ENCODE results near the gene WDFY2.
"Not testable (repeated sequence)": the region's sequence is repeated elsewhere in the genome, so short reads cannot be mapped to it uniquely, and the experiment has no call there.

The WDFY2 gene

DNA sequence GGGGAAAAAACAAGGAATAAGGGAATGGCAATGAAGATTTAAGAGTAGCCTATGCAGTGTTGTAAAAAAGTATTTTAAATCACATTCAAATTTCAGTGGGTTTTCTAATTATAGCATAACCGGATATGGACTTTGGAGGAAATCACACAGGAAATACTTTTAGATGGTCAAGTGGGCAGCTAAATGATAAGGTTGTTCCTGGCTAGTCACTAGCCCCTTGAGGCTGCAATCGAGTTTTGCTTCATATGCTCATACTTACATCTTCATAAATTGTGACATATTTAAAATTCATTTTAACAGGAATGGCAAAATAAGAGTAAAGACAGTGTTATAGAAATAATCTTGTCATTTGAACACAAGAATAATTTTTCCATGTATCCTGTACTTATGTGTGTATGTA, 88.9 kb downstream of the WDFY2 start:
- DNase-seq, result no peak

DNA sequence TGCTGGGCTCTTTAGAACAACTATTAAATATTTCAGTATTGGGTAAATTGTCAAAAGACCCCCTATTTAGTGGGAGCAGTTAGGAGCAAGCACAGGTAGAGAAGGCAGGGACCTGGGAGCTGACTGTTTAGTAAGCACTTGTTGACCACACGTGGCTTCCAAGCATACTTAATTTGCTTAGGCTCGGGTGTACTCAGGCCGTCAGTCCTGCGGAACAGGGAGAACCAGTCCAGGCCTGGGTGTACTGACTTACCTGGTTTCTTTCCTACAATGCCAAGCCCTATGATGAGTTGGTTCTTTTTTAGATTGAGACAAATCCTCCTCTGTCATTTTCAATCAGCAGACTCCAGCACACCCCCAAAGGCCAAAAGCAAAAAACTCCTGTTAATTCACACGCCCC, 90.0 kb downstream of the WDFY2 start:
- DNase-seq, result no peak

DNA sequence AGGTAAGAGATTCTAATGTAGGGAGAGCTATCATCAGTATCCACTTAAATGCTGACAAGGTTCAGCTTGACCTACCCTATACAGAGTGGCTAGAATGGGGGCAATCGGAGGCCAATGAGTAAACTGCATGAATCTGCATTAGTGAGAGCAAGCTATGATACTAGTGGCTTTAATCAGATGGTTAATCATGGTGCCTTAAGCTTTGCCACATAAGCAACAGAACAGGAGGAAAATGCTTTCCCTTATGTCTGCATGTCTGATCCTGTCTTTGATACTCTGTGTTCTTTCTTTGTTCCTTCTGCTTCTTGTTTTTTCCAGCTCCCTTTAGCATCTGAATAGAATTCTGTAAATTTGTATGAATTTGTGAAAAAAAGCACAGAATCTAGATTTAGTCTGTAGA, 91.1 kb downstream of the WDFY2 start:
- DNase-seq, result no peak

DNA sequence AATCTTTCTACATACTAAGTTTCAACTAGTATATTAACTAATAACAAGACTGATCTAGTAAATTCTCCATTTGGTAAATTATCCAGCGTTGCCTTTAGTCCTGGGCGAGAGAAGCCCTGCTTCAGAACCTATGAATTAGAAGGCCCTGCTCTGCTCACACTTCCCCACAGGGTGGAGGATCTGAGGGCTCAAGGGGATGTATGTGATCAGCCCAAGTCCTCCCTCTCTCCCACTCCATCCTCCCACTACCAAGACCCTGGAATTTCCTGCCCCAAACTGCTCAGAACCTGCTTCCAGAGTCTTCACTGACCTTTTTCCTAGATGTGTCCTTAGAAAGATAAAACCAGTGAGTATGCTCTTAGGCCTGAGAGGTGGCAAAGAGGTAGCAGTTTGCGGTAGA, 91.6 kb downstream of the WDFY2 start:
- DNase-seq, result no peak

DNA sequence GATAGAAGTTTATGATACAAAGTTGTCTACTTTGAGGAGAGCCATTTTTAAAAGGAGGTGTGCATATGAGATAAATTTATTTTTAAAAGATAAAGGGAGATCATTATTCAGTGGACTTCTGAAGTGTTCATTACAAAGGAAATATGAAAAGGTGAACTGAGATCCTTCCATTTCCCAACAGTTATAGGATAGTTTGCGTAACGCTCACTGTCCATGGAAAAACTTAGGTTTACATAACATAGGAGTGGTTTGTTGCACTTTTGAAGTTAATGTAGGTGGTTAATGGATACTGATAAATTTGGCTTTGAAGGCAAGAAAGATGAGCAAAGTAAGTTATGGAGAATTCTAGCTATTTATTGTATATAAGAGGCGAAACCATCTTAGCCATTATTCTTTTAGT, 92.5 kb downstream of the WDFY2 start:
- DNase-seq, result no peak

DNA sequence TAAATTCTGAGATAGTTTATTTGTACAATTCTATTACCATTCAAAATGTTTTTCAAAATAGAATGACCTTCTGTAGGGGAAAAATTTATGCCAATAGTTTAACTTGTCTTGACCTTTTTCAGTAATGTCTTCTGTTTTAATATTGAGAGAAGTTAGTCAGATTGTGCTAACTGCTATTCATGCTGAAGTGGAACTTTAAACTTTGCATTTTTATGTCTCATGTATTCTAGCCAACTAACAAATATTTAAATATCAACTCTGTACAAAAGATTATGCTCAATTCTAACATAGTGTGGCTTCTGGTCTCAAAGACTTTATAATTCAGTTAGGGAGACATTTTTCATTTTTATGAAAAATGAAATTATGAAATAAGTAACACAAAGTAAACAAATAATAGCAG, 94.2 kb downstream of the WDFY2 start:
- DNase-seq, result no peak

DNA sequence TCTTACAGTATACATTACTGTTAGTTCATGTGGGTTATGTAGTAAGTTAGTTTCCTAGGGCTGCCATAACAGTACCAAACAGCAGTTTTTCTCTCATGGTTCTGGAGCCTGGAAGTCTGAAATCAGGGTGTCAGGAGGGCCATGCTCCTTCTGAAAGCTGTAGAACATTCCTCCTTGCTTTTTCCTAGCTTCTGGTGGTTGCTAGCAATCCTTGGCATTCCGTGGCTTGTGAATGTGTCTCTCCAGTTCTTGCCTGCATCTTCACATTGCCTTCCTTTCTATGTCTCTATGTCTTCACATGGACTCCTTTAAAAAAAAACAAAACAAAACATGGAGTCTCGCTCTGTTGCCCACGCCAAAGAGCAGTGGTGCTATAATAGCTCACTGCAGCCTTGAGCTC, 95.4 kb downstream of the WDFY2 start:
- no peak for DNase-seq

DNA sequence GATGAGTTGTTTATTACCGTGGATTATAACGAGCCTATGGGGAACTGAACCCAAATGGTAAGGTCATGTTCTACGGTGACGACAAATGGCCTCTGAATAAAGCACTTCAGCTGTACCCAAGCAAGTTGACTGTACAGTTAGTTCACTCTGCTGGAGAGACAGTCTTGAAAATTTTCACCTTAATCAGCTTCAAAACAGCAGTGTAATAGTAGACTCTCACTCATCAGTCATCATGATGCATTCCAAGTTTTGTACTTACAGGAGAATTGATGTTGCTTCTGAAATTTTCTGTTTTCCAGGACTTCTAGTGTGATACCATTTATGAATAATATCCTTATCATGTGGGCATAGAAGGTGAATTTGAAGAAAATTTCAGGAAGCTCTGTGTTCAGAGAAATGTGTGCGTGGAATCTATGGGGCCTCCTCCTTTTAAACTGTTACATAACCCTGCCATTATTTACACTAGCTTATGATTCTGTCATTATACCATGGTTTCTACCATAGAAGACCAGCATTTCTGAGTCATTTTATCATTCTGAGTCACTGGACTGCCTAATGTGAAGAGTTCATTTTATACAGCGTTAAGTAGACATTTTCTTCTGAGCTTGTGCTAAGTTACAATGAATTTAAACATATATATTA, 96.9 kb downstream of the WDFY2 start:
- no peak for DNase-seq

DNA sequence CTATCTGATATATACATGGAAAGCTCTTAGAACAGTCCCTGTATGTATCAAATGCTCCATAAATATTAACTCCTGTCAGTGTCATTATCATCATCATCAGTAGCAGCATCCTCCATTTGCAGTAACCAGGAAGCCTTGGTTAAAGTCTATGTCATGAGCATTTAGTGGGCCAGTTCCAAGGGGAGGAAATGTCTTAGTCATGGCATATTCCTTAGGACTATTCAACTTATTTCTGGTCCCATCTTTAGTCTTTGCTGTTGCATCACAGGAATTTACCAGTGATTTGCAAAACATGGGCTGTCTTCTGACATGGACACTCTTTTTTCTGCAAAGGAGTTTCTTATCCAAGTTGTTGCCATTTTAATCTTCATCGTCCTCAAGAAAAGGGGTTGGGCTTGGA, 98.4 kb downstream of the WDFY2 start:
- no peak for DNase-seq

DNA sequence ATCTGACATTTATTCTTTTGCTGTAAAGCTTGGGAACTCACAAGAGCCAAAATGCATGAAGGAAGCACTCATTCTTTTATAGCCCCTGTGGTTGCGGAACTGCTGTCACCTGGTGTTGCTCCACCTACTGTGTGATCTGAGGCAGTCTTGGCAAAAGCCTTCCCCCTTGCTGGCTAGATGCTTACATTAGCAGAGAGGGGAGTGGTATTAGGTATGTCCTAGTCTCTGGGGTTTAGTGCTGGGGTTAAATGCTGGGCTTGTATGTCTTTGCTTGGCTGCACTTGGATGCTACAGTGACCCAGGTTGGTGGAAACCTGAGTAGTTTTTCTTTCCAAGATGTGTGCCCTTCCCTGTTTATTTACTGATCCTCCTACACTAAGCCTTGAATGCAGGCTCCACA, 99.3 kb downstream of the WDFY2 start:
- DNase-seq, result no peak

DNA sequence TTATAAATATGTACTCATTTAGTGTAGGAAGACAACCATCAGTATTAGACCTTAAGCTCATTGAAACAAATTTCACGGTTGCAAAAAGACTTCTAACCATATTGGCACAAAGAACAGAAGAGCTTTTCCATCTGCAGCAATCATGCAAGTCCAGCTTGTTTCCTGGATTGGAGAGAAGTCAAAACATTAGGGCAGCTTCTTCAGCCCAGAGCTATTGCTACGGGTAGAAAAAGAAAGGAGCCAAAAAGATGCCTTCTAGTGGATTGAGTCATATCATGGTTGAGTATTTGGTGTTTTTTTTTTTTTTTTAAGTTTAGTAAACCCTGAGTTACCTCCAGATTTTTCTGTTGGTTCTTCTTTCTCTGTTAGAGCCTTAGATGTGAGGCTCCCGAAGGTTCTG, 99.8 kb downstream of the WDFY2 start:
- no peak for DNase-seq

DNA sequence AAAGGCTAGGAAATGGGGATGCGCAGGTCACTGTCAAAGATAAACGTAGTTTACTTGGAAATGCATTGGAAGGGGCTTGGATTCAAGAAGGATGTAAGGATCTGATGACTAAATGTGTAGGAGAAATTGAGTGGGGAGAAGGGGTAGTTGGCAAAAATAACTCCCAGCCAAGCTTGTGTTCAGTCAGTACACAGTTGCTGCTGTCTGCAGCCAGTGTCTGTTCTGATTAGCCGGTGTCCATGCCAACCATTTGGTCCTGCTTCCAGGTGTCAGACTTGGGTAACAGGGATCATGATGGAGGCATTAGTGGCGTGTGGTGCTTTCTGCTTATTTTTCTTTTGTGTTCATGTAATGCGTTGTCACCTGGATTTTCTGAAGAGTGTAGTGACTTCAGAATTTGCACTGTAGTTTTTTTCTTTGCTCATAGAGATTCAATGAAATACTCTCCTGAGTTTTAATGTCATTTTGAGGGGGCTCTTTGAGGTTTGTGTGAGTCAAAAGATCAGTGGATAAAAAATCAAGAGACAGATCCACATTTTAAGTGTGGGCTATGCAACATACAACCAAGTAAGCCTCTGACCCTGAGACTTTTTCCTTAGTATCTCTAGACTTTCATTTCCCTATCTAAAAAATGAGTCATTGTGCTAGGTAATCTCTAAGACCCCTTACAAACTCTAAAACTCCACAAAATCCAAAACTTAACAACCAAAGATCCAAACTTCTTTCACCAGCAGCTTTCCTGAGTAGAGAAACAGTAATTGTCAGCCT, 103.9 kb downstream of the WDFY2 start:
- no peak for DNase-seq

DNA sequence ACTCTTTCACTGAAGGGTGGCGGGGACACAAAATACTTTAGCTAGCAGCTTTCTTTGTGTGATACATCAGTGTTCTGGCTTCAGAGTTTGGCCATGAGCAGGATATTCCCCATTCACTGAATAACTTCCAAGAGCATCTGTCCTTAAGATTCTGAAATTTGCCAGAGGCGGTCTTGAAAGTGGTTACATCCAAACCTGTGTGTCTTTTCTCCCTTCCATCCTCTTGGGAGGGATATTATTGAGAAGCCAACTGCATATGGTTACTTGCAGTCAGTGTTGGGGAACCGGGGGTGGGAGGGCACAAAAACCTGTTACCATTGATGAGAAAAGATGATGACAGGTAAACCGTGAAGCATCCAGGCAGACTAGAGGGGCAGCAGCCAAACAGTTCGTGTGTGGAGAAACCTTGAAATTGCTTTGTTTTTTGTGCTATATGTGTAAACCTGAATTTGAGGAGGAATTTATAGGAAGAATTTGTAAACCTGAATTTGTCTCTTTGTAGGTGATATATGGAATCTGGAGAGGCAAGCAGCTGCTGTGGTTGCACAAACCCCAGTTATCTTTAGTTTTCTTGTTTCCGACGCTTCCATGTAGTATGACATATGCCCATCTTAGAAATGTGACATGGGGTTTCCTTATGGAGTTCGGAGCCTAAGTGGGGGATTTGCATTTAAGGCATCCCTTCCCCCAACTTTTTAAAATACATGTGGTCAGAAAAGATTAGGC, 104.8 kb downstream of the WDFY2 start:
- DNase-seq, result no peak

DNA sequence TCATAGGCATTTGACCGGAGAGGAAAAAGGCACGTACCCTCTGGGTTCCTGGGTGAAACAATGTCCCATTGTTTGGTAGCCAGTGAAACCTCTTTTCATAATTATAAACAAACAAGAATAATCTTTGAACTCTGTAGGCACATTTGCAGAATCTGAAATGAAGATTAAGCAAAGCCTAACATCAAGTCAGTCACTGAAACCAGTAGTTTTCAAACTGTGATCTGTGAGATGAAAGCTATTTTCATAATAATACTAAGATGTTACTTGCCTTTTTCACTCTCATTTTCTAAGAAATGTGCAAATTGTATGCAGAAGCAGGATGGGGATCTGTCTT, 105.4 kb downstream of the WDFY2 start:
- no peak for DNase-seq

DNA sequence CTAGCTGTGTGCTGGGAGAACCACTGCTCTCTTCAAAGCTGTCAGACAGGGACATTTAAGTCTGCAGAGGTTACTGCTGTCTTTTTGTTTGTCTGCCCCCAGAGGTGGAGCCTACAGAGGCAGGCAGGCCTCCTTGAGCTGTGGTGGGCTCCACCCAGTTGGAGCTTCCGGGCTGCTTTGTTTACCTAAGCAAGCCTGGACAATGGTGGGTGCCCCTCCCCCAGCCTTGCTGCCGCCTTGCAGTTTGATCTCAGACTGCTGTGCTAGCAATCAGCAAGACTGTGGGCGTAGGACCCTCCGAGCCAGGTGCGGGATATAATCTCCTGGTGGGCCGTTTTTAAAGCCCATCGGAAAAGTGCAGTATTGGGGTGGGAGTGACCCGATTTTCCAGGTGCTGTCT, 111.4 kb downstream of the WDFY2 start:
- not testable (repeated sequence) for DNase-seq

DNA sequence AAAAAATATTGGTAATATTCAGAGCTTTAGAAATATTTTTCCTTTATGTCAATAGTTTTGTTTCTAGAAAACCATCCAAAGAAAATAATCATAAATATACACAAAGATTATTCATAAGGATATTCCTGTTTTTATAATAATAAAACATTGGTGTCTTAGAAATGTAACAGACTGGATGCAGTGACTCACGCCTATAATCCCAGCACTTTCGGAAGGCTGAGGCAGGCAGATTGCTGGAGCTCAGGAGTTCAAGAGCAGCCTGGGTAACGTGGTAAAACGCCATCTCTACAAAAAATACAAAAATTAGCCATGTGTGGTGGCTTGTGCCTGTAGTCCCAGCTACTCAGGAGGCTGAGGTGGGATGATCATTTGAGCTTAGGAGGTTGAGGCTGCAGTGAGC, 112.9 kb downstream of the WDFY2 start:
- no peak for DNase-seq

DNA sequence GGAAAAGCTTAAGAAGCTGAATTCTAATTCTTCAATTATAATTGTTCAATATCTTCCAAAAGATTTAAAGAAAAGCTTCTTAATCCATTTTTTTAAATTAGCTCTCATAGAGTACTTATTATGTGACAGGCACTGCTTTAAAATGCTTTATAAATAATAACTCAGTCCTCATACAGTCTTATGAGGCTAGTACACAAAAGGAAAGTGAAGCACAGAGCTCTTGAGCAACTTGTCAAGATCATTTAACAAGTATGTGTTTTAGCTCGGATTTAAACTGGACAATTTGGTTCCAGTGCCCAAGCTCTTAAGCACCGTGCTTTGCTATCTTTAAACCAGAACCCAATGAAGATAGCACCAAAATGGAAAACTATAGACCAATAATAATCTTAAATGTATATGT, 113.6 kb downstream of the WDFY2 start:
- no peak for DNase-seq

DNA sequence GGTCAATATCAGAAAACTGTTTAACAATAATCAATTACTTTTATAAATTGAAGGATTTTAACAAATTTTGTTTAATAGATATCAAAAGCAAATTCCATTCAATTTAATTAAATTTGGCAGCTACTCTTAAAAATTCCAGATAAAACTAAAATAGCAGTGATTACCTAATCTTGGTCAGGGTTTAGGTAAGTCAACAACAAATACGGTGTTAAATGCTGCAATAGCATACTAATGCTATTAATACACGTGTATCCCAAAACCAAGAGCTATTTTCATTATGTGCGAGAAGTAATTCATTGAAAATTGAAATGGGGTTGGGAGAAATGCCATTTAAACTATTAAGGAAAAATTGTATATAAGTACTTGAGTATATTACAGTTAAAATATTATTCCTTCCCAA, 114.1 kb downstream of the WDFY2 start:
- no peak for DNase-seq

DNA sequence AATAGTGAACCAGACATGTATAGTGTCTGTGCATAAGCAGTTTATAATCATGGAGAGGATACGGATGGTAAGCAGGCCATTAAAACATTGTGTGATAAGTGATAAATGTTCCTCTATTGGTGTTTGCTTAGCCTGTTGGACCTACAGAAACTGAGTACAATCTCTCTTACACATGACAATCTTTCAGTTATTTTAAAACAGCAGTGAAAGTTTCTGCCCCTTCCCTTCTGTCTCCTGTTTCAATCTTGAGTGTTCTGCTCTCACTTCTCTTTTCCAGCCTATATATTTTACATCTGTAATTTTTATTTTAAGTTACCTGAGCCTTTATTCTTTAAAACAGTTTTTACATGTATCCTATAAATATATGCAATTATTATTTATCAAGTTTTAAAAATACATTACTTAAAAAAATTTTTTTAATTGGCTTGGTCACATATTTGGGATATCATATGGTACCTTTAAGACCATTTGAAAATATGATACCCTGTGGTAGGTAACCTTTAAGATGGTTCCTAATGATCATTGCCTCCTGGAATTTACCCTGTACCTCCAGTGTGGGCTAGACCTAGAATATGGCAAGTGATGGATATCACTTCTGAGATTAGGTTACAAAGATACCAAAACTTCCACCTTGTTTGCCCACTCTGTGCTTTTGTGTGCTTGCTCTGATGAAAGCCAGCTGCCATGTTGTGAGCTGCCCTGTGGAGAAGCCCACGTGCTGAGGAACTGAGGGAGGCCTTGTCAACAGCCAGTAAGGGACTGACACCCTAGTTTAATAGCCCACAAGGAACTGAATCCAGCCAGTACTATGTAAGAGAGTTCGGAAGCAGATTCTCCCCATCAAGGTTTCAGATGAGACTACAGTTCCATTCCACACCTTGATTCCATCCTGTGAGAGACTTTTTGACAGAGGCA, 120.4 kb downstream of the WDFY2 start:
- DNase-seq, result no peak

DNA sequence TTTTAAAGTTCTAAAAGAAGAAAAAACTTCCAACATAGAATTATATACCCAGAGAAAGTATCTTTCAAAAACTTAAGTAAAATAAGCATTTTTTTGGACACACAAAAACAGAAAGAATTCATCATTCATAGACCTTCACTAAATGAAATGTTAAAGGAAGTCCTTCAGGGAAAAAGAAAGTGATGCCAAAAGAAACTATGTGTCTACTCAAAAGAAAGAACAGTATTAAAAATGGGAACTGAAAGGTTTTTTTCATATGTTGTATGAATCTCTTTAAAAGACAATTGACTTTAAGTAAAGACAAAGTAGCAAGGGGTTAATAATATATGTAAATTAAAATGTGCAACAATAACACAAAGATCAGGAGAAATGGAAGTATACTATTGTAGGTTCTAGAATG, 123.2 kb downstream of the WDFY2 start:
- DNase-seq, result no peak

DNA sequence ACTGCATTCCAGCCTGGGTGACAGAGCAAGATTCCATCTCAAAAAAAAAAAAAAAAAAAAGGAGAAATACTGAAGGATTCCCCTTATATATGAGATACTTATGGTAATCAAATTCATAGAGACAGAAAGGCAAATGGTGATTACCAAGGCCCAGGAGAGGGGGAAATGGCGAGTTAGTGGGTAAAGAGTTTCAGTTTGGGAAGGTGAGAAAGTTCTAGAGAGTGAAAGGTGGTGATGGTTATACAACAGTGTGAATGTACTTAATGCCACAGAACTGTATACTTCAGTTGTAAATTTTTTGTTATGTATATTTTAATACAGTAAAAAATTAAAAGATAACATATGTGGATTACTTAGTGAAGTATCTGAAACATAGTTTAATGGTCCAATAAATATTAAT, 129.5 kb downstream of the WDFY2 start:
- no peak for DNase-seq

DNA sequence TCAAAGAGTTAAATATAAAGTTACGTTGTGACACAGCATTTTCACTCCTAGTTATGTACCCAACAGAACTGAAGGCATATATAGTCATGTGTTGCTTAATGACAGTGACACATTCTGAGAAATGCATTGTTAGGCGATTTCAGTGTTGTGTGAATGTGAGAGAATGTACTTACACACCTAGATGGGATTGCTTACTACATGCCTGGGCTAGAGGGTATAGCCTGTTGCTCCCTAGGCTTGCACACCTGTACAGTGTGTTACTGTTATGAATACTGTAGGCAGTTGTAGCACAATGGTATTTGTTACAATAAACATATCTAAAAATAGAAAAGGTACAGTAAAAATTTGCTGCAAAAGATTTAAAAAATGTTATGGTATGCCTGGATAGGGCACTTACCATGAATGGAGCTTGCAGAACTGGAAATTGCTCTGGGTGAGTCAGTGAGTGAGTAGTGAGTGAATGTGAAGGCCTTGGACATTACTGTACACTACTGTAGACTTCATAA, 130.5 kb downstream of the WDFY2 start:
- no peak for DNase-seq

DNA sequence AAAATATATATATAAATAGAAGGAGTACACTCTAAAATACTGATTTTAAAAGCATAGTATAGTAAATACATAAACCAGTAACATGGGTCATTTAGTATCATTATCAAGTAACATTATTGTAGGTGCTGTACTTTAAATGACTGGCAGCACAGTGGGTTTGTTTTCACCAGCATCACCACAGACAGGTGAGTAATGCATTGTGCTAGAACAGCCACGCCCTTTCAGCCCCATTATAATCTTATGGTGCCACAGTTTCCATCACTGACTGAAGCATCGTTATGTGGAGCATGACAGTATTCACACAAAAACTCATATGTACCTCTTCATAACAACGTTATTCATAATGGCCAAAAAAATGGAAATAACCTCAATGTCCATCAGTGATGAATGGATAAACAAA, 131.4 kb downstream of the WDFY2 start:
- no peak for DNase-seq

All from CD4-positive, alpha-beta T cell treated with Interleukin-17A for 4 hours (primary cell).